Mammary epithelial cell (primary cell): ENCODE data around the gene ATXN7L1.

ENCODE experiments used
- EZH2 ChIP-seq: IDR thresholded peaks from 2 replicates; pipeline ENCODE4 v1.6.1; 2012; ENCODE audit warnings: low read length, inconsistent platforms, borderline replicate concordance
- TF ChIP-seq, protein P1 (sequence below), 2 donors: IDR thresholded peaks in 1 of 2; conservative IDR thresholded peaks in 1 of 2; 2 replicates each; pipeline ENCODE4 v1.5.1; 2011 to 2012; ENCODE audit warnings: inconsistent platforms in 2 of 2, low read length in 2 of 2, mild to moderate bottlenecking in 2 of 2, control low read depth in 1 of 2, low read depth in 1 of 2; ENCODE audit not compliant: insufficient read depth in 1 of 2; ENCODE audit errors: extremely low read depth in 1 of 2

- TF ChIP-seq, protein P1, sequence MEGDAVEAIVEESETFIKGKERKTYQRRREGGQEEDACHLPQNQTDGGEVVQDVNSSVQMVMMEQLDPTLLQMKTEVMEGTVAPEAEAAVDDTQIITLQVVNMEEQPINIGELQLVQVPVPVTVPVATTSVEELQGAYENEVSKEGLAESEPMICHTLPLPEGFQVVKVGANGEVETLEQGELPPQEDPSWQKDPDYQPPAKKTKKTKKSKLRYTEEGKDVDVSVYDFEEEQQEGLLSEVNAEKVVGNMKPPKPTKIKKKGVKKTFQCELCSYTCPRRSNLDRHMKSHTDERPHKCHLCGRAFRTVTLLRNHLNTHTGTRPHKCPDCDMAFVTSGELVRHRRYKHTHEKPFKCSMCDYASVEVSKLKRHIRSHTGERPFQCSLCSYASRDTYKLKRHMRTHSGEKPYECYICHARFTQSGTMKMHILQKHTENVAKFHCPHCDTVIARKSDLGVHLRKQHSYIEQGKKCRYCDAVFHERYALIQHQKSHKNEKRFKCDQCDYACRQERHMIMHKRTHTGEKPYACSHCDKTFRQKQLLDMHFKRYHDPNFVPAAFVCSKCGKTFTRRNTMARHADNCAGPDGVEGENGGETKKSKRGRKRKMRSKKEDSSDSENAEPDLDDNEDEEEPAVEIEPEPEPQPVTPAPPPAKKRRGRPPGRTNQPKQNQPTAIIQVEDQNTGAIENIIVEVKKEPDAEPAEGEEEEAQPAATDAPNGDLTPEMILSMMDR (conservative IDR thresholded peaks at IDR 0.05 in 1 of 2, IDR thresholded peaks at IDR 0.05 in 1 of 2; ENCODE audit: extremely low read depth in 1 of 2, insufficient read depth in 1 of 2, low read depth in 1 of 2, low read length in 2 of 2), result no peak
- TF ChIP-seq EZH2, result no peak
Measured at GRCh38 chr7:105623906-105624305, 252.5 kb downstream of the ATXN7L1 start.
